K562 (cell line): ENCODE measurements around the gene TMEM14C.

Experiments
- ETV6 ChIP-seq, 3 experiments: fragments of 150-350 bp in 1 of 3; sonication (generic) in 1 of 3; formaldehyde crosslinking in 1 of 3; IDR thresholded peaks; 2 replicates each; pipeline versions ENCODE4 v1.6.1 to v1.8.0; 2014 to 2022; ENCODE audit warnings: borderline replicate concordance in 2 of 3, low read depth in 2 of 3, antibody characterized with exemption in 1 of 3, low read length in 1 of 3, mild to moderate bottlenecking in 1 of 3, missing genetic modification reagents in 1 of 3
- TAF9B ChIP-seq: fragments of 450-650 bp; IDR thresholded peaks from 2 replicates; pipeline ENCODE4 v1.6.1; 2018; ENCODE audit warnings: mild to moderate bottlenecking; ENCODE audit not compliant: partially characterized antibody
- TF ChIP-seq, protein P1 (sequence below), 3 experiments: IDR thresholded peaks in 2 of 3; conservative IDR thresholded peaks in 1 of 3; 2 replicates each; pipeline ENCODE4 v1.5.1; 2011 to 2012; ENCODE audit warnings: low read length in 3 of 3, mild to moderate bottlenecking in 3 of 3, control low read depth in 2 of 3, improper control_type of control experiment in 1 of 3, inconsistent platforms in 1 of 3, low read depth in 1 of 3, mixed read lengths in 1 of 3, moderate library complexity in 1 of 3; ENCODE audit not compliant: insufficient read depth in 2 of 3

DNA sequence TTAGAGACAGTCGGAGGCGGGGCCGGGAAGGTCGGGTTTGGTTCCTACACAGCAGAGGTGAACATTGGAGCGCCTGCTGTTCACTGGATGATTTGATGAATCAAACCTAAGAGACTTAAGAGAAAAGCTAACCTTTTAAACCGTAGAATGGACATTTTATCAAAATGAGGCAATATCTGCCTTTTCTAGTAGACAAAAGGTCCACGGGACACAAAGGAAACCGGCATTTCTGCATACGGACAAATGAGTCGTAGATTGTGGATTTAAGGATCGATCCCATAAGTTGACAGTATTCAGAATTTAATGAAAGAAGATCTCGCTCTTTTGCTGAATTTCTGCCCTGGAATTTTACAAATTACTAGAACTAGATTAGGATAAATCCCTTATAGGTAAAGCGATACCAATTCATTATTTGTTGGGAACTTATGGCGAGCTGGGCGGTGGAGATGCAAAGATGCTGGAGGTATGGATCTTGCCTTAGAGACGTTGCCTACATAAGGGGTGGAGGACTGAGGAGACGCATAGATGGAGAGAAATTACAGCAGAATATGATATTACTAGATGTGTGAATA is 27.7 kb upstream of the TMEM14C start:
- TF ChIP-seq, protein P1, sequence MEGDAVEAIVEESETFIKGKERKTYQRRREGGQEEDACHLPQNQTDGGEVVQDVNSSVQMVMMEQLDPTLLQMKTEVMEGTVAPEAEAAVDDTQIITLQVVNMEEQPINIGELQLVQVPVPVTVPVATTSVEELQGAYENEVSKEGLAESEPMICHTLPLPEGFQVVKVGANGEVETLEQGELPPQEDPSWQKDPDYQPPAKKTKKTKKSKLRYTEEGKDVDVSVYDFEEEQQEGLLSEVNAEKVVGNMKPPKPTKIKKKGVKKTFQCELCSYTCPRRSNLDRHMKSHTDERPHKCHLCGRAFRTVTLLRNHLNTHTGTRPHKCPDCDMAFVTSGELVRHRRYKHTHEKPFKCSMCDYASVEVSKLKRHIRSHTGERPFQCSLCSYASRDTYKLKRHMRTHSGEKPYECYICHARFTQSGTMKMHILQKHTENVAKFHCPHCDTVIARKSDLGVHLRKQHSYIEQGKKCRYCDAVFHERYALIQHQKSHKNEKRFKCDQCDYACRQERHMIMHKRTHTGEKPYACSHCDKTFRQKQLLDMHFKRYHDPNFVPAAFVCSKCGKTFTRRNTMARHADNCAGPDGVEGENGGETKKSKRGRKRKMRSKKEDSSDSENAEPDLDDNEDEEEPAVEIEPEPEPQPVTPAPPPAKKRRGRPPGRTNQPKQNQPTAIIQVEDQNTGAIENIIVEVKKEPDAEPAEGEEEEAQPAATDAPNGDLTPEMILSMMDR (IDR thresholded peaks at IDR 0.05 in 2 of 3, conservative IDR thresholded peaks at IDR 0.05 in 1 of 3; ENCODE audit: insufficient read depth in 2 of 3, low read depth in 1 of 3, low read length in 3 of 3), result no peak
- TF ChIP-seq TAF9B (no peak), ETV6 (IDR thresholded peaks at IDR 0.05; ENCODE audit: borderline replicate concordance in 1 of 2, low read depth in 2 of 2, low read length in 1 of 2) (no peak), ETV6 (CRISPR knock-in tag; IDR thresholded peaks at IDR 0.05; ENCODE audit: borderline replicate concordance) (no peak)
